NCI-H345 treated with DMSO at 0.1 percent for 48 hours (cell line): ENCODE results near the gene PAGE5.

Experiments used
- DNase-seq: peaks from one replicate; lab custom pipeline; 2025; ENCODE audit not compliant: unreplicated experiment; lab: John Stamatoyannopoulos, UW

PAGE5 gene, protein sequence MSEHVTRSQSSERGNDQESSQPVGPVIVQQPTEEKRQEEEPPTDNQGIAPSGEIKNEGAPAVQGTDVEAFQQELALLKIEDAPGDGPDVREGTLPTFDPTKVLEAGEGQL

DNA sequence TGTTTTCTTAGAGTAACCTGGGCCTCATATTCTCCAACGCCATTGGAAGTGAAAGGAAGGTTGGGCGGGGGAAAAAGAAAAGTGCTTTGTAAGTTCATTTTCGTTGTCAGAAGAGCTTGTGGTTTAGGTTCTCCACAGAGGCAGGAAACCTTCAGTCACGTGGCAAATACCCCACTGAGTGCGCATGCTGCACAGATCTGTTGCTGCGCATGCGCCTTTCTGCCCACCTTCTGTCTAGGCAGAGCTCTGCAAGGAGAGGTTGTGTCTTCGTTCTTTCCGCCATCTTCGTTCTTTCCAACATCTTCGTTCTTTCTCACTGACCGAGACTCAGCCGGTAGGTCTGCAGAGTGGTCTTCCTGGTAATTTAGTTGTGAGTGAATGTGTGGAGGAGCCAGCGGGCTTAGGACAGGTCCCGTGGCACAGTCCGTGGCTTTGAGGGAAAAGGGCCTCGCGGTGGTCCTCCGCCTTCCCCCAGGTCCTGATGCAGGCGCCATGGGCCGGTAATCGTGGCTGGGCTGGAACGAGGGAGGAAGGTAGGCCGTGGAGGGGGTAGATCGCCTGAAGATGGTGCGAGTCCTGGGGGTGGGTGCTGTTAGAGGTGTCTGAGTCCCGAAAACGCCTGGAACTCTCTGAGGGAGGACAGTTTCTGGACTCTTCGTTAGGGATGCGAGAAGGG lies at the start of gene PAGE5:
TSS of gene PAGE5 (plus strand) at position 228 of the 676 bp plus-strand sequence. CDS start 1,037 bp downstream, outside the sequence.
- no peak for DNase-seq

GRCh38 chrX:55187281-55187680 lies 32.9 kb upstream of the PAGE5 start:
- DNase-seq: no peak

DNA sequence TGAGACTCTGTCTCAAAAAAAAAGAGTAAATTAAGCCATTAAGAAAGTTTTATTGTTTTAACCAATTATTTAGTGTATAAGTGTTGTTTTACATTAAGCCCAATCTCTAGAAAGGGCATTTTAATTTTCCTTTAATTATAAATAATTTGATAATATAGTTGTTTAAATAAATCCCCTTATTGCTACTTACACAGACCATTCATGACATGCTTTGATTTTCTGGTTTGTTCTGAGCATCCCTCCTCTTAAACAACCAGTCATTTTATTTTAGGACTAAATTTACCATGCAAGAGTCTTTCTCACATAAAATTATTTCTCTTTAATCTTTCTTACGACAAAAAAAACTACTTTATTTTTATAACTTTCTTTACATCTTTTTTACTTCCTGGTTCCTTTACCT lies 23.5 kb upstream of the PAGE5 start:
- no peak for DNase-seq

GRCh38 chrX:55201930-55202579 lies 18.1 kb upstream of the PAGE5 start:
- no peak for DNase-seq

DNA sequence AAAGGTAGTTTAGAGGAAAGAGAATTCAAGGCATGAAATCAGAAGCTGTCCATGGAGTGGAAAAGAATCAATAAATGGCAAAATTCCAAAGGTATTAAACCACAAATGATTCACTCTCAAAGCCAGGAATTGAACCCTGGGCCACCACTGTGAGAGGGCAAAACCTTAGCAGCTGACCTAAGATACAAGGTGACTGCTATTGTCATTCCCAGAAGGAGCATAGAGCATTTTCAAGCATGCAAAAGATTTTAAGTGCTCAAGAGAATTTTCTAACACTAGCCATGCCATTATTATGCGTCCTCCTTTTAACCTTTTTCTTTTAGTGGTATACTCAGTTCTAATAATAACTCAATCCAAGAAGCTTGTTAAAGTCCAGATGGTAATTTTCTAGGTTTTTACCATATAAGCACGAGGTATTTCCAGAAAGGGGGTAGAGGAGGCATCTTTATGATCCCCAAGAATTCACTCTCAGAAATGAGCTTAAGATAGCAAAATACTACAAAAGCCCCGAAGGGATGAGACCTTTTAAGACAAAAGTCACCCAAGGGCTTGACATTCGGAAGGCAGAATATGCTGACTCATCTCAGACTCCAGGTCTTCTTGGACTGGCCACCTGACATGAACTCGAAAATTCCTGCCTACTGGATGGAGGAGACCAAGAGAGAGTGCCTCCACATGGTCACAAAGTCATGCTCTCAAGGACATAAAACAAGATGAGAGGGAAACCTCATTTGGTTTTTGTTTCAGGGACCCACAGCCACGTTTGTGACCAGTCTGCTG lies 13.8 kb upstream of the PAGE5 start:
- no peak for DNase-seq

DNA sequence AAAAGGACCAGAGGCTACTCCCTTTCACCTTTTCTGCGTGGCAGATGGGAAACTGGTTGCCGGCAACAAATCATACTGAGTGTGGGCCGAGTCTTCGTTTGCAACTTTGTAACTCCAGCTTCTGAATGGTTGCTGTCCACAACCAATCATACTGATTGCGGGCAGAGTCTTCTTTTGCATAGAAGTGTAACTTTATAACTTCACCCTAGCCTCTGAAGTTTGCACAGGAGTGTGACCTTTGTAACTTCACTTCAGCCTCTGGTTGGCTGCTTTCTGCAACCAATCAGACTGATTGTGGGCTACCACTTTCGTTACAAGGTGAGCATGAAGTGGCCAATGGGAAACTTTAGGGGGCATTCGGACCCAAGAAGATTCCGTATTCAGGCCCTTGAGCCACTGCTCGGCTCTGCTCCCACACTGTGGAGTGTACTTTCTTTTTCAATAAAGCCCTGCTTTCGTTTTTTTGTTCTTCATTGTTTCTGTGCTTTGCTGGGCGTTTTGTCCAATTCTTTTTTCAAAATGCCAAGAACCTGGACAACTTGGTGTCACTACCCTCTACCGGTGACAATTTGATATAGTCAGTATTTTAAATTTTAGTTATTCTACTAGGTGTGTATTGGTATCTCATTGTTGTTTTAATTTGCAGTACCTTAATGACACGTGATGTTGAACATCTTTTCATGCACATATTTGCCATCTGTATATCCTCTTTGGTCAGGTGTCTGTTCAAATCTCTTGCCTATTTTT lies 9.0 kb upstream of the PAGE5 start:
- DNase-seq: no peak

GRCh38 chrX:55213381-55213780 lies 6.8 kb upstream of the PAGE5 start:
- DNase-seq: no peak

DNA sequence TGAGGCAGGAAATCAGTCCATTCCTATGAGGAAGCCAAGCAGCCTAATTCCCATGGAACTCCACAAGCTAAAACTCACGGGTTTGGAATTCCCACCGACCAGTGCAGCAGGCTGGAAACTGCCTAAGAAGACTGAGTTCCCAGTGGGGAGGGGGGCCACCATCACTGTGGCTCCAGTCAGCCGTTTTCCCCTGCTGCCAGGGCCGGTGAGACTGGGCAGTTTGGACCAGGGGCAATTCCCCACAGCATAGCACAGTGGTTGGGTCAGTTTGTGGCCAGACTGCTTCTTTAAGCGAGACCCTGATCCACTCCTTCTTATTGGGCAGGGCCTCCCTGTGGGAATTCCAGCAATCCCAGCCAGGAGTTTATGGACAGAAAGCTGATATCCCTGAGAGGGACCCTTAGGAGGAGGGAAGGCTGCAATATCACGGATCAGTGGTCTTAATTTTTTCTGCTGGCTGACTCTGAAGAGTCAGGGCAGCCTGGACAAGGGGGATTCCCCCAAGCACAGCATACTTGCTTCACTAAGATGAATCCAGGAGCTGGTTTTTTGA lies 20.7 kb downstream of the PAGE5 start:
- no peak for DNase-seq

DNA sequence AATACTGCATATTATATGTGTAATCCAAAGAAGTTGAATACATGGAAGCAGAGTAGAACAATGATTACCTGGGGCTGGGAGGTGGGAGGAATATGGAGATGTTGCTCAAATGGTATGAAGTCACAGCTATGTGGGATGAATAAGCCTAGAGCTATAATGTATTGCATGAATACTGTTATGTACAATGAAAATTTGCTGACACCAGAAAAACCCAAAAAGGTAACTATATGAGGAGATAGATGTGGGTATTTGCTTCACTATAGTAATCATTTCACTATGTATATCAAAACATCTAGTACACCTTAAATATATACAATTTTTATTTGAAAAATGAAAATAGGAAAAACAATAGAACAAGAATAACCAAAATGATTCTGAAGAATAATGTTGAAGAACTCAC lies 33.4 kb downstream of the PAGE5 start:
- DNase-seq: no peak

GRCh38 chrX:55260806-55261205 lies 40.7 kb downstream of the PAGE5 start:
- DNase-seq: no peak

- no peak for DNase-seq
These were observed 44.7 kb downstream of the PAGE5 start, which contains the start of gene PAGE3 for GRCh38 chrX:55264816-55265215. PAGE3 (minus strand) TSS chrX:55264916; CDS start chrX:55263903, 1,013 bp downstream.
